ENCODE measurements around the gene AAGAB. TPM values are rescaled to one million over a fixed set of nuclear protein-coding genes. Genes with fewer than 3 reads are reported as not detected.

Gene AAGAB
- total RNA-seq, 1 experiment from 2014 or later, result 52.0 TPM

- H3K4me1 ChIP-seq (ENCODE audit: control insufficient read depth in 1 of 2, insufficient read depth in 2 of 2, low read length in 2 of 2), result peaks cover 9 to 82% of the 10 kb centered on the region in 2 experiments
- no peak overlapping the region for H3K9ac ChIP-seq (ENCODE audit: low read length)
- H3K4me3 ChIP-seq (replicated peaks in 1 of 2; ENCODE audit: low read depth in 1 of 2, low read length in 2 of 2), result no peak overlapping the region
- no peak overlapping the region for H2AFZ ChIP-seq (ENCODE audit: low read depth, low read length, poor library complexity, severe bottlenecking)
- H3K4me2 ChIP-seq (ENCODE audit: low read length), result no peak overlapping the region
- ChIA-PET CTCF (no interaction called here), POLR2A (no interaction called here), RAD21 (ENCODE audit: low non-redundant PET in 1 of 2, low total read pairs in 2 of 2, uncharacterized antibody in 2 of 2, unreplicated experiment in 2 of 2) (no interaction called here)
- no peaks in the 10 kb centered on the region for H3K9me2 ChIP-seq (ENCODE audit: insufficient read depth)
- H3K79me2 ChIP-seq (ENCODE audit: insufficient read depth, low read length), result peaks cover 95% of the 10 kb centered on the region
- DNase-seq (ENCODE audit: low read depth, low spot score) (no peak), ATAC-seq (no peak)
- H3K36me3 ChIP-seq (ENCODE audit: control insufficient read depth in 1 of 2, insufficient read depth in 2 of 2, low read length in 2 of 2), result peaks cover 0 to 30% of the 10 kb centered on the region in 2 experiments; a peak in 2 of 4 replicates
- H3K27me3 ChIP-seq (ENCODE audit: insufficient read depth, low read length), result no peaks in the 10 kb centered on the region
- TF ChIP-seq ELF1 (IDR thresholded peaks at IDR 0.05; ENCODE audit: borderline replicate concordance, low read depth), result no peak
- TF ChIP-seq MAX (IDR thresholded peaks at IDR 0.05), result no peak
- intact Hi-C loops (cut with micrococcal nuclease), result no loop called here
- no peak overlapping the region for H3K27ac ChIP-seq (ENCODE audit: low read depth, low read length)
- no TSS peak for BruUV-seq (replicated peaks)
- H3K9me3 ChIP-seq (ENCODE audit: control insufficient read depth in 1 of 2, insufficient read depth in 1 of 2, low read depth in 1 of 2, low read length in 2 of 2), result peaks cover 0 to 7% of the 10 kb centered on the region in 2 experiments; a peak in 1 of 4 replicates
- H4K20me1 ChIP-seq (ENCODE audit: insufficient read depth), result no peaks in the 10 kb centered on the region
These were observed 96.1 kb downstream of the AAGAB start for GRCh38 chr15:67158367-67158766.

GRCh38 chr15:67157521-67158252 is 96.8 kb downstream of the AAGAB start:
- peaks cover 6 to 82% of the 10 kb centered on the region in 2 experiments; a peak in 3 of 4 replicates for H3K4me1 ChIP-seq (ENCODE audit: control insufficient read depth in 1 of 2, insufficient read depth in 2 of 2, low read length in 2 of 2)
- H3K9ac ChIP-seq (ENCODE audit: low read length), result 0 out of 2 replicates have a peak overlapping the region, but pooled peaks have one; percentile 4
- H4K20me1 ChIP-seq (ENCODE audit: insufficient read depth), result no peaks in the 10 kb centered on the region
- H3K4me2 ChIP-seq (ENCODE audit: low read length), result no peak overlapping the region
- ChIA-PET POLR2A (no interaction called here), RAD21 (ENCODE audit: low non-redundant PET in 1 of 2, low total read pairs in 2 of 2, uncharacterized antibody in 2 of 2, unreplicated experiment in 2 of 2) (no interaction called here), CTCF (no interaction called here)
- no peak overlapping the region for H3K4me3 ChIP-seq (replicated peaks in 1 of 2; ENCODE audit: low read depth in 1 of 2, low read length in 2 of 2)
- peaks cover 0 to 7% of the 10 kb centered on the region in 2 experiments; a peak in 1 of 4 replicates for H3K9me3 ChIP-seq (ENCODE audit: control insufficient read depth in 1 of 2, insufficient read depth in 1 of 2, low read depth in 1 of 2, low read length in 2 of 2)
- H3K27me3 ChIP-seq (ENCODE audit: insufficient read depth, low read length), result no peaks in the 10 kb centered on the region
- peaks cover 94% of the 10 kb centered on the region for H3K79me2 ChIP-seq (ENCODE audit: insufficient read depth, low read length)
- no peak for DNase-seq (ENCODE audit: low read depth, low spot score)
- intact Hi-C loops (cut with micrococcal nuclease), result no loop called here
- ATAC-seq, result no peak
- no peak overlapping the region for H2AFZ ChIP-seq (ENCODE audit: low read depth, low read length, poor library complexity, severe bottlenecking)
- H3K27ac ChIP-seq (ENCODE audit: low read depth, low read length), result no peak overlapping the region
- no peaks in the 10 kb centered on the region for H3K9me2 ChIP-seq (ENCODE audit: insufficient read depth)
- no TSS peak for BruUV-seq (replicated peaks)
- peaks cover 0 to 27% of the 10 kb centered on the region in 2 experiments; a peak in 2 of 4 replicates for H3K36me3 ChIP-seq (ENCODE audit: control insufficient read depth in 1 of 2, insufficient read depth in 2 of 2, low read length in 2 of 2)
- TF ChIP-seq SRF (IDR thresholded peaks at IDR 0.05; ENCODE audit: low read depth), result no peak
- no peak for TF ChIP-seq ATF3 (IDR thresholded peaks at IDR 0.05)
- no peak for TF ChIP-seq CTCF (IDR thresholded peaks at IDR 0.05 in 2 of 3, conservative IDR thresholded peaks at IDR 0.05 in 1 of 3; ENCODE audit: borderline replicate concordance in 1 of 3, insufficient read depth in 1 of 3, low read depth in 2 of 3, low read length in 2 of 3)
- TF ChIP-seq POLR2A (IDR thresholded peaks at IDR 0.05; ENCODE audit: borderline replicate concordance, extremely low read depth, insufficient read depth, insufficient read length), result no peak
- TF ChIP-seq REST (IDR thresholded peaks at IDR 0.05; ENCODE audit: low read depth), result no peak
- TF ChIP-seq ZBTB33 (IDR thresholded peaks at IDR 0.05; ENCODE audit: extremely low read depth, insufficient replicate concordance, low read length), result no peak
- no peak for TF ChIP-seq TCF7L2 (IDR thresholded peaks at IDR 0.05; ENCODE audit: borderline replicate concordance, extremely low read depth, insufficient read depth, insufficient read length)

Data from HCT116 (cell line).